ENCODE results near the gene CALML6. TPM values are rescaled to one million over a fixed set of nuclear protein-coding genes. Genes with fewer than 3 reads are reported as not detected.
A peak's percentile ranks its signal among the peaks of the same experiment; 100 is the strongest.

CALML6 gene
- total and polyA plus RNA-seq, 10 of the 15 experiments (the other 5 are each of a cell fraction or from before 2014, with no cell fraction given) = 0.07 to 1.3 (median 0.21) TPM; not detected in 5

DNA sequence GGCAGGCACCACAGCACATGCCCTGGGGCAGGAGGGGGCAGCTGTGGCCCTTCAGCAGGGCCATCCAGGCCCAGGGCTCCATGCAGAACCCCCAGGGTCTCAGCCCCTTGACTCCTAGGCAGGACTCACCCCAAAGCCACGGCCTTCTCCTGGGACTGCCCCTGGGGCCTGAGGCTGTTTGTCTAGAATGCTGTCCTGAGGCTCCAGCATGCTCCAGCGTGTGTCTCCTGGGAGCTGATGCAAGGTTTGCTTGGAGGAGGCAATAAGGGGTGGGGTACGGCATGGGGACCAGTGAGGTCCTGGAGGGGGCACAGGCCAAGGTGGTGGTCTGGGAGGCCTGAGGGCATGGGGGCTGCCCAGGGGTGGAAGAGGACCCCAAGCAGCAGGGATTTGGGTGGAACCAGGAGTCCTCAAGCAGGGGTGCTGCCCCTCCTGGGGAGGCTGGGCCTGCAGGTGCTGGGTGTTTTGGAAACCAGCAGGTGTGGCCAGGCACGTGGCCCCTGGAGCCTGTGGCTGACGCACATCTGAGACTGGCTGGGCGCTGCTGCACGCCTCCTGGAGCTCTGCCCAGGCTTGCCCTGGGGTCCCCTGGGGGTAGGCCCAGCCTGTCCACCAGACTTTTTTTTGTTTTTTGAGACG, 7.8 kb upstream of the CALML6 start:
- Histone ChIP-seq H3K9me3 (replicated peaks; ENCODE audit: control insufficient read depth, insufficient read depth, low read length) (no peaks in the 10 kb centered on the region; the same call in 2 of the 3 replicates), H3K27ac (ENCODE audit: control insufficient read depth, insufficient read depth) (0 out of 2 replicates have a peak overlapping the region, but pooled peaks have one; percentile 10), H3K36me3 (ENCODE audit: control insufficient read depth in 2 of 2, insufficient read depth in 2 of 2, low read length in 1 of 2) (no peaks in the 10 kb centered on the region), H3K9ac (ENCODE audit: control insufficient read depth, insufficient read depth, low read length) (no peak overlapping the region), H3K4me3 (no peak overlapping the region), H3K4me1 (ENCODE audit: control insufficient read depth, insufficient read depth, low read length) (peaks cover 22% of the 10 kb centered on the region), H3K79me2 (ENCODE audit: control insufficient read depth, insufficient read depth, low read length) (no peaks in the 10 kb centered on the region), H3K4me2 (ENCODE audit: control insufficient read depth, insufficient read depth) (peak overlapping the region; percentile 98), H4K20me1 (ENCODE audit: control insufficient read depth, insufficient read depth) (no peaks in the 10 kb centered on the region), H3K27me3 (replicated peaks in 1 of 2; ENCODE audit: control insufficient read depth in 2 of 2, insufficient read depth in 2 of 2, low read length in 1 of 2) (no peaks in the 10 kb centered on the region), H2AFZ (ENCODE audit: control insufficient read depth, low read depth, low read length) (no peak overlapping the region; the same call in 1 of the 2 replicates)
- DNase-seq (ENCODE audit: low read depth, low spot score) (peak; percentile 46), FAIRE-seq (no peak), ATAC-seq (peak; percentile 58)
- WGBS (ENCODE audit: insufficient coverage, insufficient replicate concordance, low lambda C conversion rate, missing lambda C conversion rate) = 48% methylated on average over 8 of the region's 8 CpGs
- POLR2A ChIA-PET = interaction anchor here (0.5 to 3.0 kb wide), 4 partner anchors 8 to 131 kb away, joined by 4 to 14 read pairs (median 7); partner anchors contain the start of gene NADK
- CTCF ChIA-PET = interaction anchor here (0.7 to 3.2 kb wide), 16 partner anchors 8 to 127 kb away, joined by 3 to 26 read pairs (median 7); no protein-coding TSS in a partner anchor
- RAD21 ChIA-PET (ENCODE audit: unreplicated experiment) = interaction anchor here (1.0 to 5.1 kb wide), 5 partner anchors 10 to 130 kb away, joined by 3 to 33 read pairs (median 17); no protein-coding TSS in a partner anchor
- BruUV-seq (replicated peaks) = no TSS peak
- intact Hi-C loops (cut with micrococcal nuclease; ENCODE audit: unreplicated experiment) = loop anchor here (5.0 kb wide), 2 partner anchors 80 to 105 kb away; no protein-coding TSS in a partner anchor
- in situ Hi-C loops (cut with MboI) = loop anchor here (10.0 kb wide), 1 partner anchor 122 kb away; no protein-coding TSS in a partner anchor
- SMC1A ChIA-PET (ENCODE audit: uncharacterized antibody, unreplicated experiment) = interaction anchor here (0.9 to 3.8 kb wide), 5 partner anchors 9 to 130 kb away, joined by 3 to 15 read pairs (median 10); no protein-coding TSS in a partner anchor
- TF ChIP-seq GATAD2B (conservative IDR thresholded peaks at IDR 0.05; ENCODE audit: low read depth) = peak; percentile 53; the same call in 1 of the 2 replicates
- TF ChIP-seq RAD21 (IDR thresholded peaks at IDR 0.05; ENCODE audit: insufficient read depth, low read depth, low read length) = no peak
- TF ChIP-seq, protein P1, sequence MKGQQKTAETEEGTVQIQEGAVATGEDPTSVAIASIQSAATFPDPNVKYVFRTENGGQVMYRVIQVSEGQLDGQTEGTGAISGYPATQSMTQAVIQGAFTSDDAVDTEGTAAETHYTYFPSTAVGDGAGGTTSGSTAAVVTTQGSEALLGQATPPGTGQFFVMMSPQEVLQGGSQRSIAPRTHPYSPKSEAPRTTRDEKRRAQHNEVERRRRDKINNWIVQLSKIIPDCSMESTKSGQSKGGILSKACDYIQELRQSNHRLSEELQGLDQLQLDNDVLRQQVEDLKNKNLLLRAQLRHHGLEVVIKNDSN (IDR thresholded peaks at IDR 0.05; ENCODE audit: borderline replicate concordance, extremely low read length, insufficient read depth, low read depth, low read length) = peak; percentile 80
- peak; percentile 39 for TF ChIP-seq SP1 (IDR thresholded peaks at IDR 0.05; ENCODE audit: low read depth, low read length)
- peak; percentile 45 for TF ChIP-seq IKZF1 (conservative IDR thresholded peaks at IDR 0.05)
- TF ChIP-seq NR2F1 (conservative IDR thresholded peaks at IDR 0.05) = 0 out of 2 replicates have a peak, but pooled peaks have one; percentile 10
- TF ChIP-seq IKZF2 (IDR thresholded peaks at IDR 0.05) = peak in 1 of 2 experiments; percentile 35; a peak in 2 of 4 replicates
- TF ChIP-seq TCF12 (IDR thresholded peaks at IDR 0.05; ENCODE audit: low read depth, low read length) = peak; percentile 93
- TF ChIP-seq, protein P2, sequence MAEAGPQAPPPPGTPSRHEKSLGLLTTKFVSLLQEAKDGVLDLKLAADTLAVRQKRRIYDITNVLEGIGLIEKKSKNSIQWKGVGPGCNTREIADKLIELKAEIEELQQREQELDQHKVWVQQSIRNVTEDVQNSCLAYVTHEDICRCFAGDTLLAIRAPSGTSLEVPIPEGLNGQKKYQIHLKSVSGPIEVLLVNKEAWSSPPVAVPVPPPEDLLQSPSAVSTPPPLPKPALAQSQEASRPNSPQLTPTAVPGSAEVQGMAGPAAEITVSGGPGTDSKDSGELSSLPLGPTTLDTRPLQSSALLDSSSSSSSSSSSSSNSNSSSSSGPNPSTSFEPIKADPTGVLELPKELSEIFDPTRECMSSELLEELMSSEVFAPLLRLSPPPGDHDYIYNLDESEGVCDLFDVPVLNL (IDR thresholded peaks at IDR 0.05; ENCODE audit: low read depth, low read length) = no peak
- TF ChIP-seq CREB1 (IDR thresholded peaks at IDR 0.05; ENCODE audit: low read depth) = 0 out of 2 replicates have a peak, but pooled peaks have one; percentile 14
- no peak for TF ChIP-seq NFYA (IDR thresholded peaks at IDR 0.05; ENCODE audit: borderline replicate concordance, low read depth, low read length)
- TF ChIP-seq, protein P3, sequence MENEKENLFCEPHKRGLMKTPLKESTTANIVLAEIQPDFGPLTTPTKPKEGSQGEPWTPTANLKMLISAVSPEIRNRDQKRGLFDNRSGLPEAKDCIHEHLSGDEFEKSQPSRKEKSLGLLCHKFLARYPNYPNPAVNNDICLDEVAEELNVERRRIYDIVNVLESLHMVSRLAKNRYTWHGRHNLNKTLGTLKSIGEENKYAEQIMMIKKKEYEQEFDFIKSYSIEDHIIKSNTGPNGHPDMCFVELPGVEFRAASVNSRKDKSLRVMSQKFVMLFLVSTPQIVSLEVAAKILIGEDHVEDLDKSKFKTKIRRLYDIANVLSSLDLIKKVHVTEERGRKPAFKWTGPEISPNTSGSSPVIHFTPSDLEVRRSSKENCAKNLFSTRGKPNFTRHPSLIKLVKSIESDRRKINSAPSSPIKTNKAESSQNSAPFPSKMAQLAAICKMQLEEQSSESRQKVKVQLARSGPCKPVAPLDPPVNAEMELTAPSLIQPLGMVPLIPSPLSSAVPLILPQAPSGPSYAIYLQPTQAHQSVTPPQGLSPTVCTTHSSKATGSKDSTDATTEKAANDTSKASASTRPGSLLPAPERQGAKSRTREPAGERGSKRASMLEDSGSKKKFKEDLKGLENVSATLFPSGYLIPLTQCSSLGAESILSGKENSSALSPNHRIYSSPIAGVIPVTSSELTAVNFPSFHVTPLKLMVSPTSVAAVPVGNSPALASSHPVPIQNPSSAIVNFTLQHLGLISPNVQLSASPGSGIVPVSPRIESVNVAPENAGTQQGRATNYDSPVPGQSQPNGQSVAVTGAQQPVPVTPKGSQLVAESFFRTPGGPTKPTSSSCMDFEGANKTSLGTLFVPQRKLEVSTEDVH (IDR thresholded peaks at IDR 0.05; ENCODE audit: low read depth, partially characterized antibody) = no peak
- TF ChIP-seq, protein P4, sequence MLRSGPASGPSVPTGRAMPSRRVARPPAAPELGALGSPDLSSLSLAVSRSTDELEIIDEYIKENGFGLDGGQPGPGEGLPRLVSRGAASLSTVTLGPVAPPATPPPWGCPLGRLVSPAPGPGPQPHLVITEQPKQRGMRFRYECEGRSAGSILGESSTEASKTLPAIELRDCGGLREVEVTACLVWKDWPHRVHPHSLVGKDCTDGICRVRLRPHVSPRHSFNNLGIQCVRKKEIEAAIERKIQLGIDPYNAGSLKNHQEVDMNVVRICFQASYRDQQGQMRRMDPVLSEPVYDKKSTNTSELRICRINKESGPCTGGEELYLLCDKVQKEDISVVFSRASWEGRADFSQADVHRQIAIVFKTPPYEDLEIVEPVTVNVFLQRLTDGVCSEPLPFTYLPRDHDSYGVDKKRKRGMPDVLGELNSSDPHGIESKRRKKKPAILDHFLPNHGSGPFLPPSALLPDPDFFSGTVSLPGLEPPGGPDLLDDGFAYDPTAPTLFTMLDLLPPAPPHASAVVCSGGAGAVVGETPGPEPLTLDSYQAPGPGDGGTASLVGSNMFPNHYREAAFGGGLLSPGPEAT (IDR thresholded peaks at IDR 0.05; ENCODE audit: low read depth) = 0 out of 2 replicates have a peak, but pooled peaks have one; percentile 14
- TF ChIP-seq EGR1 (IDR thresholded peaks at IDR 0.05; ENCODE audit: borderline replicate concordance in 1 of 2, low read depth in 2 of 2, low read length in 2 of 2) = no peak
- peak; percentile 30; the same call in 1 of the 2 replicates for TF ChIP-seq POLR2A (IDR thresholded peaks at IDR 0.05; ENCODE audit: low read depth, low read length)
- TF ChIP-seq, protein P5, sequence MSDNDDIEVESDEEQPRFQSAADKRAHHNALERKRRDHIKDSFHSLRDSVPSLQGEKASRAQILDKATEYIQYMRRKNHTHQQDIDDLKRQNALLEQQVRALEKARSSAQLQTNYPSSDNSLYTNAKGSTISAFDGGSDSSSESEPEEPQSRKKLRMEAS (IDR thresholded peaks at IDR 0.05; ENCODE audit: low read depth, low read length) = peak; percentile 40; the same call in 1 of the 2 replicates

Data from GM12878 (cell line).